CD4-positive, CD25-positive, alpha-beta regulatory T cell (primary cell): ENCODE results near the gene ACLY. TPM values are rescaled to one million over a fixed set of nuclear protein-coding genes. Genes with fewer than 3 reads are reported as not detected.
"Not testable (repeated sequence)": the region's sequence is repeated elsewhere in the genome, so short reads cannot be mapped to it uniquely, and the experiment has no call there.

Experiments
- ATAC-seq, 2 donors: fragments of 150-1000 bp; cut with Tn5 transposase; one replicate each; pipeline ENCODE4 v1.10.0; 2021; ENCODE audit warnings: low read depth in 2 of 2, moderate number of reproducible peaks in 2 of 2, moderate library complexity in 1 of 2
- DNase-seq, 3 donors: peaks; one replicate each; pipeline versions ENCODE4 v3.0.0 to v3.0.0-alpha.2; 2012 to 2022; ENCODE audit warnings: mixed read lengths in 1 of 3
- H3K27ac ChIP-seq: one replicate; pipeline ENCODE4 v1.7.0; 2013; ENCODE audit warnings: mild to moderate bottlenecking, low read length; ENCODE audit not compliant: insufficient read depth, poor library complexity, severe bottlenecking
- H3K27me3 ChIP-seq: one replicate; pipeline ENCODE4 v1.7.0; 2013; ENCODE audit warnings: low read length; ENCODE audit not compliant: control insufficient read depth, insufficient read depth
- H3K36me3 ChIP-seq: one replicate; pipeline ENCODE4 v1.7.0; 2013; ENCODE audit warnings: mild to moderate bottlenecking, low read length, moderate library complexity; ENCODE audit not compliant: control insufficient read depth, insufficient read depth
- H3K4me1 ChIP-seq: 2 replicates; pipeline ENCODE4 v1.7.0; 2013; ENCODE audit warnings: mild to moderate bottlenecking, low read length; ENCODE audit not compliant: insufficient read depth, control insufficient read depth, poor library complexity, severe bottlenecking
- H3K4me3 ChIP-seq: one replicate; pipeline ENCODE4 v1.7.0; 2013; ENCODE audit warnings: low read depth, mild to moderate bottlenecking, low read length, moderate library complexity
- H3K9me3 ChIP-seq, 2 experiments: 1 replicate in 1 of 2; 2 replicates in 1 of 2; pipeline ENCODE4 v1.7.0; 2013; ENCODE audit warnings: low read length in 2 of 2, mild to moderate bottlenecking in 1 of 2, moderate library complexity in 1 of 2; ENCODE audit not compliant: control insufficient read depth in 2 of 2
- H3K27ac Mint-ChIP-seq, 3 donors: one replicate each; pipeline ENCODE4 v1.8.0; 2020 to 2022; ENCODE audit warnings: mild to moderate bottlenecking in 3 of 3, mixed read lengths in 3 of 3, moderate library complexity in 2 of 3
- H3K27me3 Mint-ChIP-seq: one replicate; pipeline ENCODE4 v1.8.0; 2022; ENCODE audit warnings: mild to moderate bottlenecking, mixed read lengths
- H3K36me3 Mint-ChIP-seq: one replicate; pipeline ENCODE4 v1.8.0; 2020; ENCODE audit warnings: mixed read lengths
- H3K4me1 Mint-ChIP-seq, 4 donors: one replicate each; pipeline ENCODE4 v1.8.0; 2020 to 2022; ENCODE audit warnings: mixed read lengths in 4 of 4, mild to moderate bottlenecking in 1 of 4
- H3K4me3 Mint-ChIP-seq, 4 donors: one replicate each; pipeline ENCODE4 v1.8.0; 2020 to 2022; ENCODE audit warnings: mild to moderate bottlenecking in 4 of 4, mixed read lengths in 4 of 4, moderate library complexity in 3 of 4
- H3K9me3 Mint-ChIP-seq, 7 donors: one replicate each; pipeline ENCODE4 v1.8.0; 2020 to 2022; ENCODE audit warnings: mixed read lengths in 7 of 7, mild to moderate bottlenecking in 3 of 7, moderate library complexity in 2 of 7
- polyA plus RNA-seq, 4 donors: library from polyadenylated mRNA; unstranded; fragments of 300-500 nt; fragmentation: Illumina TruSeq; gene quantifications; one replicate each; pipeline ENCODE4 v1.2.3, GENCODE V29; 2021
- total RNA-seq: library from RNA; stranded (reverse); gene quantifications from one replicate; pipeline ENCODE4 v1.2.3, GENCODE V29; 2022

The ACLY gene
- total and polyA plus RNA-seq, 5 donors from 2014 or later, result 50.3 to 76.3 (median 56.7) TPM

- peaks cover 7% of the 10 kb centered on the region for H3K4me1 ChIP-seq
- H3K9me3 Mint-ChIP-seq, result no peaks in the 10 kb centered on the region
- no peak overlapping the region for H3K4me3 ChIP-seq
- H3K27ac Mint-ChIP-seq, result no peak overlapping the region
- no peaks in the 10 kb centered on the region for H3K36me3 ChIP-seq
- H3K36me3 Mint-ChIP-seq, result no peaks in the 10 kb centered on the region
- H3K4me1 Mint-ChIP-seq, result peaks cover 0 to 10% (median 5%) of the 10 kb centered on the region in 4 donors
- H3K27me3 Mint-ChIP-seq, result peaks cover 2% of the 10 kb centered on the region
- H3K27ac ChIP-seq, result no peak overlapping the region
- ATAC-seq (no peak), DNase-seq (no peak)
- no peaks in the 10 kb centered on the region for H3K27me3 ChIP-seq
- H3K4me3 Mint-ChIP-seq, result no peak overlapping the region
- no peaks in the 10 kb centered on the region for H3K9me3 ChIP-seq
Measured at GRCh38 chr17:41935641-41936040, 16.9 kb upstream of the ACLY start.

GRCh38 chr17:41932816-41933389 is 14.2 kb upstream of the ACLY start:
- Mint-ChIP-seq H3K27ac (peak overlapping the region in 1 of 3 donors; percentile 64), H3K4me1 (peaks cover 11 to 29% (median 18%) of the 10 kb centered on the region in 4 donors), H3K36me3 (no peaks in the 10 kb centered on the region), H3K27me3 (peaks cover 5% of the 10 kb centered on the region), H3K9me3 (no peaks in the 10 kb centered on the region), H3K4me3 (no peak overlapping the region)
- Histone ChIP-seq H3K27ac (peak overlapping the region; percentile 20), H3K27me3 (no peaks in the 10 kb centered on the region), H3K4me1 (peaks cover 24% of the 10 kb centered on the region), H3K9me3 (no peaks in the 10 kb centered on the region), H3K4me3 (no peak overlapping the region), H3K36me3 (no peaks in the 10 kb centered on the region)
- ATAC-seq (no peak), DNase-seq (peak in 1 of 3 donors; percentile 76)

GRCh38 chr17:41931715-41932114 is 13.0 kb upstream of the ACLY start:
- H3K27me3 Mint-ChIP-seq, H3K27ac ChIP-seq, H3K27me3 ChIP-seq, ATAC-seq, DNase-seq, H3K4me3 ChIP-seq, H3K36me3 Mint-ChIP-seq, H3K9me3 ChIP-seq, H3K9me3 Mint-ChIP-seq, H3K36me3 ChIP-seq: not testable (repeated sequence)
- H3K4me1 ChIP-seq, result peaks cover 24% of the 10 kb centered on the region
- Mint-ChIP-seq H3K4me1 (peaks cover 11 to 29% (median 18%) of the 10 kb centered on the region in 4 donors), H3K27ac (peak overlapping the region in 1 of 3 donors; percentile 98), H3K4me3 (peak overlapping the region in 3 of 4 donors; percentile 15 to 41 (median 30))

GRCh38 chr17:41930833-41931156 is 12.0 kb upstream of the ACLY start:
- not testable (repeated sequence) for H3K9me3 Mint-ChIP-seq, H3K36me3 Mint-ChIP-seq, H3K27me3 Mint-ChIP-seq, H3K27me3 ChIP-seq, H3K36me3 ChIP-seq, H3K9me3 ChIP-seq
- Mint-ChIP-seq H3K4me1 (peaks cover 11 to 29% (median 18%) of the 10 kb centered on the region in 4 donors), H3K27ac (peak overlapping the region; percentile 95 to 98 (median 96)), H3K4me3 (peak overlapping the region; percentile 91 to 96 (median 95))
- Histone ChIP-seq H3K4me3 (peak overlapping the region; percentile 97), H3K27ac (peak overlapping the region; percentile 92), H3K4me1 (peaks cover 24% of the 10 kb centered on the region)
- ATAC-seq, result peak; percentile 38 to 47
- peak in 1 of 3 donors; percentile 8 for DNase-seq

GRCh38 chr17:41930009-41930832 is 11.5 kb upstream of the ACLY start, which contains the start of gene ODAD4:
ODAD4 (plus strand) TSS chr17:41930617; CDS start chr17:41930724, 107 bp downstream.
- Histone ChIP-seq H3K4me1 (peaks cover 24% of the 10 kb centered on the region), H3K27me3 (no peaks in the 10 kb centered on the region), H3K9me3 (no peaks in the 10 kb centered on the region), H3K4me3 (peak within 1 kb of the TSS; percentile 97), H3K36me3 (no peaks in the 10 kb centered on the region), H3K27ac (peak within 1 kb of the TSS; percentile 92)
- Mint-ChIP-seq H3K9me3 (no peaks in the 10 kb centered on the region), H3K4me3 (peak within 1 kb of the TSS; percentile 91 to 96 (median 95)), H3K36me3 (peaks cover 3% of the 10 kb centered on the region), H3K4me1 (peaks cover 11 to 29% (median 18%) of the 10 kb centered on the region in 4 donors), H3K27me3 (peaks cover 5% of the 10 kb centered on the region), H3K27ac (peak within 1 kb of the TSS; percentile 95 to 98 (median 96))
- peak; percentile 98 to 99 for ATAC-seq
- peak; percentile 94 to 97 (median 97) for DNase-seq

GRCh38 chr17:41928693-41929251 is 10.0 kb upstream of the ACLY start:
- H3K9me3 Mint-ChIP-seq, result no peaks in the 10 kb centered on the region
- peaks cover 24% of the 10 kb centered on the region for H3K4me1 ChIP-seq
- ATAC-seq (no peak), DNase-seq (peak in 1 of 3 donors; percentile 15)
- H3K27ac ChIP-seq, result no peak overlapping the region
- H3K9me3 ChIP-seq, result no peaks in the 10 kb centered on the region
- peak overlapping the region in 2 of 3 donors; percentile 96 to 98 for H3K27ac Mint-ChIP-seq
- H3K4me3 Mint-ChIP-seq, result peak overlapping the region; percentile 5 to 96 (median 92)
- no peak overlapping the region for H3K4me3 ChIP-seq
- H3K27me3 Mint-ChIP-seq, result peaks cover 5% of the 10 kb centered on the region
- peaks cover 11 to 29% (median 18%) of the 10 kb centered on the region in 4 donors for H3K4me1 Mint-ChIP-seq
- no peaks in the 10 kb centered on the region for H3K36me3 ChIP-seq
- H3K36me3 Mint-ChIP-seq, result peaks cover 3% of the 10 kb centered on the region
- H3K27me3 ChIP-seq, result no peaks in the 10 kb centered on the region

GRCh38 chr17:41925991-41926590 is 7.3 kb upstream of the ACLY start:
- Histone ChIP-seq H3K27me3 (no peaks in the 10 kb centered on the region), H3K27ac (no peak overlapping the region), H3K36me3 (no peaks in the 10 kb centered on the region), H3K4me3 (no peak overlapping the region), H3K9me3 (no peaks in the 10 kb centered on the region), H3K4me1 (peaks cover 21% of the 10 kb centered on the region)
- peaks cover 5% of the 10 kb centered on the region for H3K27me3 Mint-ChIP-seq
- H3K9me3 Mint-ChIP-seq, result no peaks in the 10 kb centered on the region
- peaks cover 3% of the 10 kb centered on the region for H3K36me3 Mint-ChIP-seq
- H3K4me1 Mint-ChIP-seq, result peaks cover 10 to 25% (median 17%) of the 10 kb centered on the region in 4 donors
- no peak for ATAC-seq
- H3K27ac Mint-ChIP-seq, result peak overlapping the region in 1 of 3 donors; percentile 71
- peak in 1 of 3 donors; percentile 24 for DNase-seq
- H3K4me3 Mint-ChIP-seq, result no peak overlapping the region
